DND-41 (cell line): Measurements from ENCODE around the gene REEP1.

Experiments
- CTCF ChIP-seq: IDR thresholded peaks from 2 replicates; pipeline ENCODE4 v1.5.1; 2012; ENCODE audit warnings: borderline replicate concordance, low read length, moderate library complexity, mild to moderate bottlenecking; ENCODE audit not compliant: poor library complexity, severe bottlenecking; ENCODE audit errors: extremely low read depth
- EZH2 ChIP-seq: IDR thresholded peaks from 3 replicates; pipeline ENCODE4 v1.6.1; 2012; ENCODE audit warnings: borderline replicate concordance, low read depth, mild to moderate bottlenecking, moderate library complexity, low read length, inconsistent platforms; ENCODE audit not compliant: severe bottlenecking

GRCh38 chr2:86297382-86298147, 39.9 kb downstream of the REEP1 start:
- TF ChIP-seq CTCF (peak; percentile 18), EZH2 (no peak)
